Right forelimb (tissue), 1 donor: ENCODE results near the gene ACOT12.

ENCODE experiments used
- DNase-seq: peaks from one replicate; pipeline ENCODE4 v3.0.0-alpha.2; 2018

The ACOT12 gene

GRCh38 chr5:81286059-81286617 lies 107.8 kb downstream of the ACOT12 start:
- no peak for DNase-seq

- no peak for DNase-seq
Measured at GRCh38 chr5:81283976-81284375, 110.0 kb downstream of the ACOT12 start.
